Liver (tissue), 9 donors: ENCODE measurements around the gene ECI2. TPM values are rescaled to one million over a fixed set of nuclear protein-coding genes. Genes with fewer than 3 reads are reported as not detected.

Experiments
- DNase-seq: peaks from one replicate; pipeline ENCODE4 v3.0.0-alpha.2; 2017; ENCODE audit warnings: low spot score
- H3K27ac ChIP-seq, 2 donors: one replicate each; pipeline ENCODE4 v1.7.0; 2013; ENCODE audit warnings: inconsistent platforms in 2 of 2, low read length in 2 of 2, control low read depth in 1 of 2, low read depth in 1 of 2, mild to moderate bottlenecking in 1 of 2
- H3K27me3 ChIP-seq, 4 donors: one replicate each; pipeline versions ENCODE4 v1.6.1 to v1.7.0; 2013; ENCODE audit warnings: low read length in 3 of 4, inconsistent platforms in 1 of 4, mild to moderate bottlenecking in 1 of 4, moderate library complexity in 1 of 4; ENCODE audit not compliant: control insufficient read depth in 4 of 4, insufficient read depth in 4 of 4
- H3K36me3 ChIP-seq, 4 donors: one replicate each; pipeline versions ENCODE4 v1.6.1 to v1.7.0; 2013; ENCODE audit warnings: low read length in 3 of 4, mild to moderate bottlenecking in 3 of 4, low read depth in 1 of 4, moderate library complexity in 1 of 4; ENCODE audit not compliant: control insufficient read depth in 4 of 4, insufficient read depth in 3 of 4
- H3K4me1 ChIP-seq, 4 donors: one replicate each; pipeline versions ENCODE4 v1.6.1 to v1.7.0; 2013; ENCODE audit warnings: low read length in 3 of 4, mild to moderate bottlenecking in 3 of 4, moderate library complexity in 1 of 4; ENCODE audit not compliant: control insufficient read depth in 4 of 4, insufficient read depth in 4 of 4
- H3K4me3 ChIP-seq, 3 donors: one replicate each; pipeline versions ENCODE4 v1.6.1 to v1.7.0; 2013; ENCODE audit warnings: low read length in 3 of 3, control low read depth in 1 of 3, low read depth in 1 of 3, mild to moderate bottlenecking in 1 of 3
- H3K9ac ChIP-seq, 2 donors: one replicate each; pipeline ENCODE4 v1.7.0; 2013; ENCODE audit warnings: low read length in 2 of 2, mild to moderate bottlenecking in 2 of 2, moderate library complexity in 2 of 2, control low read depth in 1 of 2, low read depth in 1 of 2
- H3K9me3 ChIP-seq, 4 donors: one replicate each; pipeline versions ENCODE4 v1.6.1 to v1.7.0; 2013; ENCODE audit warnings: low read length in 3 of 4; ENCODE audit not compliant: control insufficient read depth in 4 of 4
- EGR1 ChIP-seq, 2 donors: IDR thresholded peaks; 2 replicates each; pipeline ENCODE4 v1.6.1; 2016 to 2018; ENCODE audit warnings: antibody characterized with exemption in 2 of 2, low read depth in 2 of 2
- FOXA1 ChIP-seq: IDR thresholded peaks from 2 replicates; pipeline ENCODE4 v1.6.1; 2016; ENCODE audit warnings: antibody characterized with exemption
- FOXA2 ChIP-seq: IDR thresholded peaks from 2 replicates; pipeline ENCODE4 v1.6.1; 2016; ENCODE audit warnings: antibody characterized with exemption
- GABPA ChIP-seq, 2 donors: IDR thresholded peaks in 1 of 2; conservative IDR thresholded peaks in 1 of 2; 2 replicates each; pipeline ENCODE4 v1.6.1; 2016; ENCODE audit warnings: antibody characterized with exemption in 2 of 2, mild to moderate bottlenecking in 1 of 2, moderate library complexity in 1 of 2
- HNF4A ChIP-seq, 2 donors: conservative IDR thresholded peaks; 2 replicates each; pipeline ENCODE4 v1.6.1; 2016; ENCODE audit warnings: antibody characterized with exemption in 2 of 2, mild to moderate bottlenecking in 2 of 2
- HNF4G ChIP-seq: IDR thresholded peaks from 2 replicates; pipeline ENCODE4 v1.6.1; 2016; ENCODE audit warnings: antibody characterized with exemption
- JUND ChIP-seq, 2 donors: IDR thresholded peaks; 2 replicates each; pipeline ENCODE4 v1.6.1; 2016; ENCODE audit warnings: antibody characterized with exemption in 2 of 2
- NR2F2 ChIP-seq: IDR thresholded peaks from 2 replicates; pipeline ENCODE4 v1.6.1; 2016; ENCODE audit warnings: antibody characterized with exemption
- RAD21 ChIP-seq, 2 donors: IDR thresholded peaks; 2 replicates each; pipeline ENCODE4 v1.6.1; 2016; ENCODE audit warnings: antibody characterized with exemption in 2 of 2, mild to moderate bottlenecking in 2 of 2
- REST ChIP-seq: IDR thresholded peaks from 2 replicates; pipeline ENCODE4 v1.6.1; 2016; ENCODE audit warnings: antibody characterized with exemption, mild to moderate bottlenecking
- RXRA ChIP-seq, 2 donors: IDR thresholded peaks; 2 replicates each; pipeline ENCODE4 v1.6.1; 2017 to 2018; ENCODE audit warnings: antibody characterized with exemption in 2 of 2, mild to moderate bottlenecking in 1 of 2
- SP1 ChIP-seq: IDR thresholded peaks from 2 replicates; pipeline ENCODE4 v1.6.1; 2018; ENCODE audit warnings: antibody characterized with exemption, mild to moderate bottlenecking
- TAF1 ChIP-seq: conservative IDR thresholded peaks from 2 replicates; pipeline ENCODE4 v1.6.1; 2016; ENCODE audit warnings: antibody characterized with exemption, mild to moderate bottlenecking
- YY1 ChIP-seq: IDR thresholded peaks from 2 replicates; pipeline ENCODE4 v1.6.1; 2016; ENCODE audit warnings: antibody characterized with exemption, mild to moderate bottlenecking
- ZBTB33 ChIP-seq: IDR thresholded peaks from 2 replicates; pipeline ENCODE4 v1.6.1; 2016; ENCODE audit warnings: antibody characterized with exemption
- WGBS: extraction: QIAGEN DNeasy Blood & Tissue Kit; methylation state at CpG from one replicate; pipeline ENCODE4 v1.1.7; 2013; 5-methylcytosine and 5-hydroxymethylcytosine counted together
- polyA plus RNA-seq, 2 donors: library from polyadenylated mRNA; stranded (reverse) in 1 of 2; unstranded in 1 of 2; fragments of 200-250 nt in 1 of 2; fragments of >200 nt in 1 of 2; fragmentation: Nextera tagmentation in 1 of 2; extraction: Ambion mirVana in 1 of 2; gene quantifications; one replicate each; pipeline versions ENCODE4 v1.2.1 to v1.2.3, GENCODE V29; 2013 to 2015
- total RNA-seq, 2 donors: library from RNA; depleted of rRNA; stranded (reverse); fragments of >200 nt; gene quantifications; one replicate each; pipeline ENCODE4 v1.2.3, GENCODE V29; 2014
- TF ChIP-seq, protein P1 (sequence below): fragments of 150-350 bp; IDR thresholded peaks from 2 replicates; pipeline ENCODE4 v1.5.1; 2017; ENCODE audit warnings: improper control_type of control experiment, low read depth, low read length; ENCODE audit not compliant: missing input control
- TF ChIP-seq, protein P2 (sequence below): IDR thresholded peaks from 2 replicates; pipeline ENCODE4 v1.6.1; 2016; ENCODE audit warnings: antibody characterized with exemption
- donor health status: healthy.
- donor health status: healthy.
- donor health status: healthy.
- donor health status: healthy.
- donor health status: healthy.

The ECI2 gene
- total and polyA plus RNA-seq, 4 donors: 79.5 to 158 (median 126) TPM

GRCh38 chr6:4074478-4075235 lies 60.7 kb downstream of the ECI2 start:
- Histone ChIP-seq H3K27me3 (no peaks in the 10 kb centered on the region), H3K9me3 (no peaks in the 10 kb centered on the region), H3K36me3 (no peaks in the 10 kb centered on the region), H3K27ac (no peak overlapping the region), H3K4me1 (peaks cover 0 to 6% (median 0%) of the 10 kb centered on the region in 4 donors), H3K4me3 (no peak overlapping the region), H3K9ac (no peak overlapping the region)
- no peak for DNase-seq
- TF ChIP-seq GABPA (IDR thresholded peaks at IDR 0.05 in 1 of 2, conservative IDR thresholded peaks at IDR 0.05 in 1 of 2) (no peak), EGR1 (IDR thresholded peaks at IDR 0.05; ENCODE audit: low read depth in 2 of 2) (no peak), HNF4G (no peak), RXRA (IDR thresholded peaks at IDR 0.05) (no peak), ZBTB33 (no peak), REST (no peak), TAF1 (no peak), SP1 (no peak), NR2F2 (no peak), HNF4A (conservative IDR thresholded peaks at IDR 0.05) (no peak), JUND (IDR thresholded peaks at IDR 0.05) (no peak), YY1 (no peak), FOXA1 (no peak), RAD21 (IDR thresholded peaks at IDR 0.05) (no peak), FOXA2 (no peak)
- TF ChIP-seq, protein P1, sequence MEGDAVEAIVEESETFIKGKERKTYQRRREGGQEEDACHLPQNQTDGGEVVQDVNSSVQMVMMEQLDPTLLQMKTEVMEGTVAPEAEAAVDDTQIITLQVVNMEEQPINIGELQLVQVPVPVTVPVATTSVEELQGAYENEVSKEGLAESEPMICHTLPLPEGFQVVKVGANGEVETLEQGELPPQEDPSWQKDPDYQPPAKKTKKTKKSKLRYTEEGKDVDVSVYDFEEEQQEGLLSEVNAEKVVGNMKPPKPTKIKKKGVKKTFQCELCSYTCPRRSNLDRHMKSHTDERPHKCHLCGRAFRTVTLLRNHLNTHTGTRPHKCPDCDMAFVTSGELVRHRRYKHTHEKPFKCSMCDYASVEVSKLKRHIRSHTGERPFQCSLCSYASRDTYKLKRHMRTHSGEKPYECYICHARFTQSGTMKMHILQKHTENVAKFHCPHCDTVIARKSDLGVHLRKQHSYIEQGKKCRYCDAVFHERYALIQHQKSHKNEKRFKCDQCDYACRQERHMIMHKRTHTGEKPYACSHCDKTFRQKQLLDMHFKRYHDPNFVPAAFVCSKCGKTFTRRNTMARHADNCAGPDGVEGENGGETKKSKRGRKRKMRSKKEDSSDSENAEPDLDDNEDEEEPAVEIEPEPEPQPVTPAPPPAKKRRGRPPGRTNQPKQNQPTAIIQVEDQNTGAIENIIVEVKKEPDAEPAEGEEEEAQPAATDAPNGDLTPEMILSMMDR: no peak
- TF ChIP-seq, protein P2, sequence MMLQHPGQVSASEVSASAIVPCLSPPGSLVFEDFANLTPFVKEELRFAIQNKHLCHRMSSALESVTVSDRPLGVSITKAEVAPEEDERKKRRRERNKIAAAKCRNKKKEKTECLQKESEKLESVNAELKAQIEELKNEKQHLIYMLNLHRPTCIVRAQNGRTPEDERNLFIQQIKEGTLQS: no peak
- 79% methylated on average over 6 of the region's 6 CpGs for WGBS
